AG20443 (cell line): Measurements from ENCODE around the gene ATG4A.

Experiments
- DNase-seq: peaks from one replicate; pipeline ENCODE4 v3.0.0; 2012; ENCODE audit warnings: low spot score, mixed read lengths

Gene ATG4A

DNA sequence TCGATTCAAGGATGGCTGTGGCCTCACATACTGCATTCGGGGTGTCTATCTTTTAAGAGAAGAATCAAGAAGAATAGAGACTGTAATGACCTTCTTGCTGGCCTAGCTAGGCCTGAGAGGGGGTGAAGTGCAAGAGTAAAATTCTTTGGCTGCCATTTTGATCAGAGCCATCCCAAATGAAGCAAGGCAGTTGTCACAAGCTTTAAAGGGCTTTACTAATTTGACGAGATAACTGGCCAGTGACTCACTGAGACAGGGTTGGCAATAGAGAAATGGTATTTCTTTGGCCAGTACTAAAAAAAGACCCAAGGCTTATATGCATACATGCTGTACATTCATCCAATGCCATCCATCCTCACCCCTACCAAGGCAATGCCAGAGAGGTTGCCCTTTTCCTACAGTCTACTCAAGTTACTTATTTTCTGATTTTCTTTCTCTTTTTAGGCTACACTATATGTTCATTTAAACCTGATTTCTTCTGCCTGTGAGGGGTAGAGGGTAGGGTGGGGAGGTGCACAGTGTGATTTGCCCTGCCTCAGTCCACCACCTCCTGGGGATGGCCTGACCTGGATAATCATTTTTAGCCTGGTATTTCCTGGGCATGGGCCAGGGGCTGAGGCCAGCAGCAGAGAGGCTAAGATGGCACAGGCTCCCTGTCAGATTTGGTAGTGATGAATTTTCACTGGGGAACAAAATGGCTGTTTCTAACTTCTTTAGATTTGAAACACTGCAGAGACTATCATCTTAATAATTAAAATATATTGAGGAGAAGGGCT is 32.2 kb downstream of the ATG4A start:
- no peak for DNase-seq

GRCh38 chrX:108126661-108127060 is 35.1 kb downstream of the ATG4A start:
- DNase-seq = no peak

DNA sequence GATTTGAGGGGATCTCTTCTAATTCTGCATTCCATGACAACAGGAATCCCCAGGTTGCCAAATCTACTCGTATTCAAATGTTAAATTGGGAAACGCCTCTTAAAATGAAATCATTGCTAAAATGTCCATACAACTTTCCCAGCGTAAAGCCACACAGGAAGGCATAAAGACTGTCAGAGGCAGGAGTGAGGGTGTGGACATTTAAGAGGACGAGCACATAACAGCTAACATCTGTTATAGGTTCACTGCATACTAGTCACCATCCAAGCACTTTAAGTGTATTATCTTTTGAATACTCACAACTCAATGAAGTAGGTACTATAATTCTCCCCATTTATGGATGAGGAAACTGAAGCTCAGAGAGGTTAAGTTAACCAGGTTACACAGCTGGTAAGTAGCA is 35.6 kb downstream of the ATG4A start:
- DNase-seq = no peak

GRCh38 chrX:108130889-108131288 is 39.3 kb downstream of the ATG4A start:
- no peak for DNase-seq

DNA sequence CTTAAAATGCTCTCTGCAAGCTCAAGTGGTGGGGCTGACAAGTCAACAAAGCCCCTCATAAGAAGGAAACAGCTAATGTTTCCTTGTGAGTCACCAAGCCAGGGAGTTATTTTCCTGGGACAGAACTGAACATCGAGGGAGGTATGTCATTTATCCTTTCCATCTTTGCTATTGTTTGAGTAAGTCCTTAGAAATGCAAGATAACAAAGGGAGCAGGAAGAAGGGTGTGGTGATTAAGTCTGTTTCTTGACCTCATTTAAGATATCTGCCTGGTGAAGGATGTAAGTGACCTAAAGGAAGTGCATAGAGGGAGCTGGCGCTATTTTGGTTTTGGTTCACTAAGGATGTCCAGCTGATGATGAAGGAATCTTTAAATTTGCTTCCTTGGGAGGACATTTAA is 39.9 kb downstream of the ATG4A start:
- no peak for DNase-seq

DNA sequence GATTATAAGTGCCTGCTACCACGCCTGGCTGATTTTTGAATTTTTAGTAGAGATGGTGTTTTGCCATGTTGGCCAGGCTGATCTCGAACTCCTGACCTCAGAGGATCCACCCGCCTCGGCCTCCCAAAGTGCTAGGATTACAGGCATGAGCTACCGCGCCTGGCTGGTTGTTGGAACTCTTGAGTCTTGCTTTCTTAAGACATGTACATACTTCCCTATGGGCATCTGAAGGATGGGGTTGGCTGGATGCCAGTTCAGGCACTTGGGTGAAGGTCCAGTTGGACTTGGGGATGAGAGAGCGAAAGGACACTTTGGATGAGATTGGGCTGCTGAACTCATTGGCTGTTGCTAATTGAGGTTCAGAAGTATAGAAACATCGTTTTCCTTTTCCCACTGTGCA is 40.5 kb downstream of the ATG4A start:
- DNase-seq = no peak

DNA sequence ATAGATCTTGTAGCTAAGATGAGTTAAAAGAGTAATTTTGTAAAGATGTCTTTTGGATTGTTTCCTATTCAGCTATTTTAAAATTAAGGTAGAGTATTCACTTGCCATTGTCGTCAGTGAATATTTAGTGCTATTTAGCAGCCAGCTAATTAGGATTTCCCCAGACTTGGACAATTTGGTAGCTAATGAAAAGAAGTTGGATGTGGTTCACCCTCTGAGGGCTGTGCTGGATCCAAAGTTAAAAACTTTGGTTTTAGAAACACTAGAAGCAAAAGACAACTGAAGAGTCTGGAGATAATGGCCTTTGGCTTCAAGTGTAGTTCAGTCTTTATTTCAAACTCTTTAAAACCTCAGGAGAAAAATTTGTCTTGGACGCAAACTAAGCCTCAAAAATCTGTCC is 41.3 kb downstream of the ATG4A start:
- DNase-seq = no peak

DNA sequence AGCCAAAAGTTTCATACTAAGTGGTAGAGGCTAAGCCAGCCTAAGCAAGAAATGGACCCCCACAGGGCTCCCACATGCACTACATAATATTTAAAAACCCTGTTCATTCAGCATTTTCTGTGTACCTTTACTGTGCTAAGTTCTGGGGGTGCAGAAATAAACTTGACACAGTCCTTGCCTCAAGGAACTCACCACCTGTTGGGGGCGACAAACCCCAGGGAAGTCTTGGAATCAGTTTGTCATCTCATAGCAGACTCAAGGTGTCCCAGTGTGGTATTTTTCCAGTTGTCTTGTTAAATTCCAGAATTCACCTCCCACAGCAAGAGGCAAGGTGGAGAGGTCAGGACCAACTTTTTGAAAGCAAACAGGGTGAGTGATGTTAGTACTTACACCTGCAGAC is 43.1 kb downstream of the ATG4A start:
- DNase-seq = no peak

DNA sequence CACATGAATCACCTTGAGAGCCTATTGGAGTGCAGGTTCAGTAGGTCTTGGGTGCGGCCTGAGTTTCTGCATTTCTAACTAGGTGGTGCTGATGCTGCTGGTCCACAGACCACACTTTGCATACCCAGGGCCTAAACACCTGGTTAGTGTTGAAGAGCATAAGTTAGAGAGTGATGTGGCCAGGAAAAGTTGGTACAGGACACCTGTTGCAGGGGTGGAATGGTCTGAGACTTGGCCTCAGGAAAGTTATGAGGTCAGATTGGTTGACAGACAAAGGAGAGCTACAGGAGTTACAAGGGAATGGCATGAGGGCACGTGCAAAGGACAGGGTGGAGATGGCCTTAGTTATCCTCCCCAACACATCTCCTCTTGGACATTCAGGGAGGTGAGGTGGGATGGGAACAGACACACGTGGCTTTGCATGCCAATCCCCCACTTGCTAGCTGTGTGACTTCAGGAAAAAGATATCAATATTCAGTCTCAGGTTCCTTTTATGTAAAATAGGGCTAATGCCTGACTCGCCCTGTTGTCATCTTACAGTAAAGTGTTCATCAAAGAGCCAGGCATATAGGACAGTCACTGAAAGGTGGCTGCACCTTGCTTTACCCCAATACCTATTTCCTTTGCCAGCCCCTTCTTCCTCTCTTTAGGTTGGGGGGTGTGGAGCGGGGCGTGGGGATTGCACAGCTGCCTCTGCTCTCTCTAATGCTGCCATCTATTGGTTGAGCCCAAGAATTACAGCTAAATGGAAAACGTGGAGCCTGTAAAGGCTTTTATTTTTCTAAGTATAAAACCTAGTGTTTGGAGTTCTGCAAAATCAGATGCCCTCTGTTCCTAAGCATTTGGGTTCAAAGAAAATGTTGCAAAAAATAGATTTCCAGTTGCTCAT is 47.5 kb downstream of the ATG4A start:
- peak; percentile 31 for DNase-seq

GRCh38 chrX:108148524-108148923 is 56.9 kb downstream of the ATG4A start:
- DNase-seq = no peak

DNA sequence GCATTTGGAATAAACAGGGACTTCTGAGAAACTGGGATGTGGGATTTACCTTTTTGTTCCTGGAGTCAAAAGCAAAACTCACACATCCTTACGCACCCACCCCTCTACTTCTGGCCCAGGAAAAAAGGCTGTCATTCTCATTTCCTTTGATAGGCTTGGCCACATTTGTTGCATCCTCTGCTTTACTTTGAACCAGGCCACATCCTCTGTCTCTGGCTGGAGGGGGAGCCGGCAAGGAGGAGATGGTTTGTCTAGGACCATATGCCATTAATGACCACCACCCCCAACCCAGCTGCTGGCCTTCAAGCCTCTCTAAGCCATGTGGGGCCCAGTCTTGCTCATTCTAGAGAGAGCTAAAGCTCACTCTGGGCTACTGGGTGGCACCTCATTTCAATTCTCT is 64.5 kb downstream of the ATG4A start:
- no peak for DNase-seq

- no peak for DNase-seq
These were observed 65.4 kb downstream of the ATG4A start for GRCh38 chrX:108156934-108157466.

- no peak for DNase-seq
These were observed 66.0 kb downstream of the ATG4A start for GRCh38 chrX:108157628-108158027.

DNA sequence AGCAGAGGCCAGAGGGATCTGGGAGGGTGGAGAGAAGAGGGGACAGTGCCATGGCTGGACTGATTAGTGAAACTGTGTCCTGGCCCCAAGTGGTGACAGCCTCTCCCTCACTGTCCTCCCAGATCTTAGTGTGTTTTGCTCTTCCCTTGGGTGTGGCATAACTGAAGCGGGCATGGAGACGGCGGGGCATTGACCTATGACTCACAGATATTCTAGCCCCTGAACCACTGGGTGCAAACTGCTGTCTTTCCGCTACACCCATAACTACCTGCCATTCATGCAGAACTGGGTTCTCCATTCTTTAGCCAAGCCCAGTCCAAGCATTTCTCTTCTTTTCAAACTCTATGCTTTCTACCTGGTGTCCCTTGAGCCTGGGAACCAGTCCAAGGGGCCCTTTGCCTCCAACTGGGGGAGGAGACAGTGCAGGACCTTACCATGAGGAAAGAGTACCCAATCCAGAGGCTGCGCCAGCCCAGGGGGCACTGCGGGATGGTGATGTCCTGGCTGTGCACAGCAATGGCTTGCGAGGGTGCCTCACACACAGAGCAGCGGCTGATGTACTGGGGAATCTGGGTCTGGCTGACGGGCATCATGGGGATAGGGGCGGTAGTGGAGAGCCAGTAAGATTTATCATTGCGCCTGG is 67.6 kb downstream of the ATG4A start:
- DNase-seq = no peak

- no peak for DNase-seq
These were observed 68.7 kb downstream of the ATG4A start for GRCh38 chrX:108160309-108160708.

DNA sequence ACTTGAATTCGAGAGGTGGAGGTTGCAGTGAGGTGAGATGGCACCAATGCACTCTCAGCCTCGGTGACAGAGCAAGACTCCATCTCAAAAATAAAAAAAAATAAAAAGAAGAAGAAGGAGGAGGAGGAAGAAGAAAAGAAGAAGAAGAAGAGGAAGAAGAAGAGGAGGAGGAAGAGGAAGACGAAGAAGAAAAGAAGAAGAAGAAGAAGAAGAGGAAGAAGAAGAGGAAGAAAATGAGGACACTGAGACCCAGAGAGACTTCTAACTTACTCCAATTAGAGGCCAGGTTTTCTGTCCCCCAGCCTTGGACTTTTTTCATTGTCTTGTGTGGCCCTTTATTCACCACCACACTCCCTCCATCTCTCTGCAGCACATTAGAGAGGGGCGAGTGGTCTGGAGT is 70.7 kb downstream of the ATG4A start:
- no peak for DNase-seq

DNA sequence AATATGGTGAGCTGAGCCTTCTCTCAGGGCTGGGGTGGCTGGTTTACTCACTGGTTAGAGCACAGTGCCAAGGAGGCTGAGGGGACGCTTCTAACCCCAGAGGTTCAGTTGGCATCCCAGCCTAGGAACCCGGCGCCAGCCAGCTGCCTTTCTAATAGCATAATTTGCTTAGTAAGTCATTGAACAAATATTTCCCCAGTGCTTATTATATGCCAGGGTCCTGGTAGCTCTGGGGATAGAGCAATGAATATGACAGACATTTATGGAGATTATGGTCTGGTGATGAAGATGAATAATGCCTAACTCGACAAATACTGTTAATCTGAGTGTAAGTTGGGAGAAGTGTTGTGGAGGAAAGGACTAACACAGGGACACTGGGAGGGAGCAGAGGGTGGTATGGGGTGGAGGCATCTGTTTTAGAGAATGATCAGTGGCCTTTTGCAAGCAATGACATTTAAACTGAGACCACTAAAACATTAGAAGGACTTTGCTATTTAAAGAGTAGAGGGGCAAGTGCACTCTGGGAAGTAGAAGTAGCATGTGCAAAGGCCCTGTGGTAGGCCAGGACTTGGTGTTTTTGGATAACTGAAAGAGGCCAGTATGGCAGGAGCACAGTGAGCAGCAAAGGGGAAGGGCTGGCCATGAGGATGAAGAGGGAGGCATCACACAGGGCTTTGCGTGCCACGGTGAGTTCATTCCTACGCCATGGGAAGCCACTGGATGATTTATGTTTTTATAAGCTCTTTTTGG is 71.9 kb downstream of the ATG4A start:
- no peak for DNase-seq

DNA sequence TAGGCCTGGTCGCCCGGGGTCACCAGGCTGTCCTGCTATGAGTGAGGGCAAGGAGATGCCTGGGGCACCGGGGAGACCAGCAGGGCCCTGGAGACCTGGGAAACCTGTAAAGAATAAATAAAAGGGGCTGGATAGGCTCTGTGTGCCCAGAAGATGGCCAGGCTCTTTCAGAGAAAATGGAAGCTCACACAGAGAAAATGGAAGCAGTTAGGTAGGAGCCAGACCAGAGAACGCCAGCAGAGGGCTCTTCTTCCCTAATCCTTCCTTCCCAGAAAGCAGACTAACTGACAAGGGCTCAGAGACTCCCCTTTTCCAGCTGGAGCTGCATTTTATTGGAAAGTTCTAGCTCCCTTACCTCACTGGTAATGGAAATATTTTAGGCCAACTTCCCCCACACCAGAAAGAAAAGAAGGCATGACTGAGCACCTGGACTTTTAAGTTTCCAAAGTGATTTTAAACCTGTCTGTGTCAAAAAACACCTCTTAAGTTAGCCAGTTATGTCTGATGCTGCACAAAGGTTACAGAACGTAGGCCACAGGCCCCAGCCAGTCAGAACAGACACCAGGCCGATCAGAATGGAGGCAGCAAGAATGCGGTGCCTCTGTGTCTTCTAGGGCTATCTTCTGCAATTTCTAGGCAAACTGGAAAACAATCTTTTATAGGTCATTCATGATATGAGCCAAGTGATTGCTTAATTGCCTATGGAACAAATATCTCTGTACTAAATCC is 74.0 kb downstream of the ATG4A start:
- peak; percentile 31 for DNase-seq

DNA sequence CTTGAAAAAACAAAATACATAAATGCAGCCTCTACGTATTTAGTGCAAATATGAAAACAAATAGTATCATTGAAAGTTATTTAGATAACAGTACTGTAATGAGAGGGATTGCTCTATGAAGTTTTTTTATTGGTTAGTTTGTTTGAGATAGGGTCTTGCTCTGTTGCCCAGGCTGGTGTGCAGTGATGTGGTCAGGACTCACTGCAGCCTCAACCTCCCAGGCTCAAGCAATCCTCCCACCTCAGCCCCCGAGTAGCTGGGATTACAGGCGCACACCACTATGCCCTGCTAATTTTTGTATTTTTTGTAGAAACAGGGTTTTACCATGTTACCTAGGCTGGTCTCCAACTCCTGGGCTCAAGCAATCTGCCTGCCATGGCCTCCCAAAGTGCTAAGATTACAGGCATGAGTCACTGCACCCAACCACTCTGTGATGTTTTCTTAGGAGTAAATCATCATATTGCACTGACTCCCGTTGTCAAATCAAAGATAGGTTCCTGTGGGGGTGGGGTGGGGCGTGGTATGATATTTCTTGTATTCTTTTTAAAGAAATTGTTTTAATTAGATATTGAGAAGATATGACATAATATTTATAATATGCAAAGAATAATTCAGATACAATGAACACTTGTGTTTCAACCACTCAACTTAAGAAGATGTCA is 75.8 kb downstream of the ATG4A start:
- no peak for DNase-seq

DNA sequence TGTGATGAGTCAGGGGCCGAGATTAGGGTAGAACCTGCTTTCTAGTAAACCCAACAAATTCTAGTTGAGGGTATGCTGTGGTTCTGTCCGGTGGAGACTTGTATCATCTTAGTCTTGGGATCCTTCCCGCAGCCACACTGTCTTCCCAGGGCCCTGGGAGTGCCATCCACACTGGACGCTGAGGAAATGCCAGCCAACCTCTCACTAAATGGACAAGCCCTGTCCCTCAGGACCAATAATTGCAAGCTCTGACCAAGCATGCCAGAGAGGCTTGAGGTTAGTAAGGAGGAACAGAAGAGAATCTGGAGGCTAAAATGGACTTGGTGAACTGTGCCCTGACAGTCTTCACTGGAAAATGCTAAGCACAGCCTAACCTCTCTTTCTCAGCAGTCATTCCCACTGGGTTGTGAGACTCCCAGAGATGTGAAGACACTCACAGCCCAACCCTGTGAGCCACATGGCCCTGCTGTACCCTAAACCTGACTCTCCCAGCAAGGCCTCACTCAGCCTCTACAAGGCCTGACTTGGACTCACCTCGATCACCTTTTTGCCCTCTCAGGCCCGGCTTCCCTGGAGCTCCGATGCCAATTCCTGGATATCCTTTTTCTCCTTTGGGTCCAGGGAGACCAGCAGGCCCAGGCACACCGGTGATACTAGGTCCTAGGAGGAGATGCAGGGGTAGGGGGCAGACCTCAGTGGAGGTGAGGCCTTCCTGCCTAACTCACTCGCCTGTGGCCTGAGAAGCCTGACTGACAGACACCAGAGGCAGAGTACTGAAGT is 77.6 kb downstream of the ATG4A start:
- DNase-seq = no peak
